Parathyroid adenoma (tissue), 2 donors: ENCODE measurements around the gene ZNF146.
A peak's percentile ranks its signal among the peaks of the same experiment; 100 is the strongest.

Experiments used
- H2AFZ ChIP-seq: fragments of 300-600 bp; sonication (generic); one replicate; pipeline ENCODE4 v1.7.0; 2017; ENCODE audit warnings: antibody characterized with exemption, mild to moderate bottlenecking
- H3K27ac ChIP-seq: fragments of 300-600 bp; sonication (generic); one replicate; pipeline ENCODE4 v1.7.0; 2017
- H3K27me3 ChIP-seq: fragments of 300-600 bp; sonication (generic); one replicate; pipeline ENCODE4 v1.7.0; 2017; ENCODE audit warnings: low read length; ENCODE audit not compliant: control insufficient read depth, insufficient read depth
- H3K36me3 ChIP-seq: fragments of 300-600 bp; sonication (generic); one replicate; pipeline ENCODE4 v1.7.0; 2017; ENCODE audit warnings: low read length; ENCODE audit not compliant: control insufficient read depth, insufficient read depth
- H3K4me1 ChIP-seq: fragments of 300-600 bp; sonication (generic); one replicate; pipeline ENCODE4 v1.7.0; 2017; ENCODE audit warnings: control low read depth
- H3K4me2 ChIP-seq: fragments of 300-600 bp; sonication (generic); one replicate; pipeline ENCODE4 v1.7.0; 2017; ENCODE audit warnings: low read length
- H3K4me3 ChIP-seq: fragments of 300-600 bp; sonication (generic); one replicate; pipeline ENCODE4 v1.7.0; 2017; ENCODE audit warnings: low read depth, low read length
- H3K79me2 ChIP-seq: fragments of 300-600 bp; sonication (generic); one replicate; pipeline ENCODE4 v1.7.0; 2017; ENCODE audit warnings: control low read depth
- H3K9ac ChIP-seq: fragments of 300-600 bp; sonication (generic); one replicate; pipeline ENCODE4 v1.7.0; 2017; ENCODE audit warnings: mild to moderate bottlenecking
- H3K9me3 ChIP-seq: fragments of 300-600 bp; sonication (generic); one replicate; pipeline ENCODE4 v1.7.0; 2017; ENCODE audit warnings: low read length; ENCODE audit not compliant: control insufficient read depth
- CTCF ChIP-seq: fragments of 300-600 bp; sonication (generic); IDR thresholded peaks from one replicate; pipeline ENCODE4 v1.7.0; 2017; ENCODE audit warnings: antibody characterized with exemption, mild to moderate bottlenecking
- donor health status: primary hyperparathyroidism.

ZNF146 gene

DNA sequence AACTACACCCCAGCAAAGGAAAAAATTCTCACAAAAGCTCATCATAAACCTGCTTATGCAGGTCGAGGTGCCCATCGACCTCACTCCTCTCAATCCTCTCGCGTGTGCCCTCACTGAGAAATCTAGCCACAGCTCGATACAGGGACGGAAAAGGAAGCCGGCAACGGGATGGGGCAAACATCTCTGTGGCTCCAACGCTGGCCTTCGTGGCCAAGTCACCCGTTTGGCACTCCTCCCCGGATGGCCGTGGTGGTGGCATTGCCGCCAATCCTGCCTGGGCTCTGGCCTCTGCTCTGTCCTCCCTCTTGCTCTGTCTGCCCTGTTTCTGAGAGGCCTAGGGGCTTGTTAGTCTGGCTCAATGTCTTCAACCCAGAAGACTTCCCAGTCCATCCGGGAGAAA, 41.2 kb downstream of the ZNF146 start:
- Histone ChIP-seq H2AFZ (no peak overlapping the region), H3K9me3 (no peaks in the 10 kb centered on the region), H3K27ac (no peak overlapping the region), H3K4me1 (no peaks in the 10 kb centered on the region), H3K9ac (no peak overlapping the region), H3K36me3 (no peaks in the 10 kb centered on the region), H3K4me2 (no peak overlapping the region), H3K79me2 (no peaks in the 10 kb centered on the region), H3K27me3 (no peaks in the 10 kb centered on the region), H3K4me3 (no peak overlapping the region)
- no peak for TF ChIP-seq CTCF

- Histone ChIP-seq H3K4me2 (peak overlapping the region; percentile 91), H3K27ac (no peak overlapping the region), H3K4me3 (peak overlapping the region; percentile 56), H3K9me3 (no peaks in the 10 kb centered on the region), H3K79me2 (no peaks in the 10 kb centered on the region), H3K36me3 (no peaks in the 10 kb centered on the region), H3K4me1 (no peaks in the 10 kb centered on the region), H2AFZ (no peak overlapping the region), H3K9ac (no peak overlapping the region), H3K27me3 (no peaks in the 10 kb centered on the region)
- no peak for TF ChIP-seq CTCF
Measured at GRCh38 chr19:36256853-36257519, 42.1 kb downstream of the ZNF146 start.

DNA sequence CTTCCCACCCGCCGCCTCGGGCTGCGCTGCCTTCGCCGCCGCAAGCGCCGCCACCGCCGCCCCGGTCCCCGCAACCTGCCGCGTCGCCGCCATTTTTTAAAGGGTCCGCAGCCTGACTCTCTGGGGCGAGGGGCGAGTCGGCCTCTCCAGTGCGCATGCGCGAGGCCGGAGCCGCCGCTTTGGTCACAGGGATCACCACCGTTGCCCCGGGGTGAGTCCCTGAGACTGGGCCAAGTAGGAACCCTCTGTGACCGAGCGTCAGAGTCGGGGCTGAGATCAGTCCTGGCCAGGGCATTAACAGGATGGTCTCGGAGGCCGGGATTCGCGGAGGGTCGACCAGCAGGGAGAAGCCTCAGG, 42.6 kb downstream of the ZNF146 start:
- Histone ChIP-seq H3K4me2 (peak overlapping the region; percentile 91), H3K36me3 (no peaks in the 10 kb centered on the region), H3K79me2 (no peaks in the 10 kb centered on the region), H3K9me3 (no peaks in the 10 kb centered on the region), H3K27ac (no peak overlapping the region), H3K4me1 (no peaks in the 10 kb centered on the region), H3K4me3 (peak overlapping the region; percentile 56), H3K9ac (no peak overlapping the region), H3K27me3 (no peaks in the 10 kb centered on the region), H2AFZ (no peak overlapping the region)
- no peak for TF ChIP-seq CTCF

DNA sequence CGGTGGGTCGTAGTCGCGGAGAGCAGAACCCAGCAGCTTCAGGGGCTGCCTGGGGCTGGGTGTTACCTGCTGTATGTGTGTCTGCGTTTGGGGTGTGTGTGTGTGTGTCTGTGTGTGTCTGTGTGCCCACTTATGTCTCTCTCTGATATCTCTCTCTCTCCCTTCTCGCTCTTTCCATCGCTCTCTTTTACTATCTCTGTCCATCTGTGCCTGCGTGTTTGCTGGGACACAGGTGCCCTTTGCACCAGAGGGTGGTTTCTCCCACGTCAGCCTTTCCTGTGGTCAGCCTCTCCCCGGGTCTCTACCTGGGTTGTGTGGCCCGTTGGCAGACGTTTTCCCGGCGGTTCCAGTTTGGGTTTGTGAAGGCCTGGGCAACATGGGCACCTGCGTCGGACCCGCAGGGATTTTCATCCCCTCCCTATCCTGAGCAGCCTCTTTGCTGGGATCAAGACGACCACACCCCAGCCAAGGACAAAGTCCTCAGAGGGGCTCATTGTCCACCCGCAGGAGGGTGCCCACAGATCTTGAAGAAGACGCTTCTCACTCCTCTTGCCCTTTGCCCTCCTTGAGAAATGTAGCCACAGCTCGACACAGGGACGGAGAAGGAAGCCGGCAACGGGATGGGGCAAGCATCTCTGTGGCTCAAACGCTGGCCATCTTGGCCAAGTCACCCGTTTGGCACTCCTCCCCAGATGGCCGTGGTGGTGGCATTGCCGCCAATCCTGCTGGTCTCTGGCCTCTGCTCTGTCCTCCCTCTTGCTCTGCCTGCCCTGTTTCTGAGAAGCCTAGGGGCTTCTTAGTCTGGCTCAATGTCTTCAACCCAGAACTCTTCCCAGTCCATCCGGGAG, 43.3 kb downstream of the ZNF146 start:
- Histone ChIP-seq H3K36me3 (no peaks in the 10 kb centered on the region), H2AFZ (no peak overlapping the region), H3K27me3 (no peaks in the 10 kb centered on the region), H3K4me2 (peak overlapping the region; percentile 91), H3K9me3 (no peaks in the 10 kb centered on the region), H3K4me1 (no peaks in the 10 kb centered on the region), H3K9ac (no peak overlapping the region), H3K27ac (no peak overlapping the region), H3K4me3 (peak overlapping the region; percentile 56), H3K79me2 (no peaks in the 10 kb centered on the region)
- TF ChIP-seq CTCF, result no peak
